SK-N-SH treated with all-trans-retinoic acid at 6 μM for 48 hours (cell line): ENCODE data around the gene ARSG.
A peak's percentile ranks its signal among the peaks of the same experiment; 100 is the strongest.

Experiments
- ATAC-seq: fragments of 200-7000 bp; cut with Tn5 transposase; 3 replicates; pipeline ENCODE4 v1.9.1; 2020; ENCODE audit warnings: mild to moderate bottlenecking, moderate library complexity
- ARNTL ChIP-seq: fragments of 450-650 bp; formaldehyde crosslinking; IDR thresholded peaks from 2 replicates; pipeline ENCODE4 v1.5.0; 2020; ENCODE audit warnings: low read depth, mild to moderate bottlenecking, moderate library complexity, borderline replicate concordance
- BACH2 ChIP-seq: fragments of 250-450 bp; sonication (Bioruptor Pico); IDR thresholded peaks from 2 replicates; pipeline ENCODE4 v1.9.0; 2021; ENCODE audit warnings: mild to moderate bottlenecking, borderline replicate concordance
- CREB5 ChIP-seq: fragments of 250-450 bp; sonication (Bioruptor Pico); IDR thresholded peaks from 2 replicates; pipeline ENCODE4 v1.5.1; 2020; ENCODE audit warnings: low read depth, mild to moderate bottlenecking, moderate library complexity
- CSDC2 ChIP-seq: fragments of 250-450 bp; sonication (Bioruptor Pico); IDR thresholded peaks from 2 replicates; pipeline ENCODE4 v1.5.0; 2020; ENCODE audit warnings: mild to moderate bottlenecking, moderate library complexity
- CSRNP3 ChIP-seq: fragments of 250-450 bp; sonication (Bioruptor Pico); IDR thresholded peaks from 2 replicates; pipeline ENCODE4 v1.5.1; 2021; ENCODE audit warnings: mild to moderate bottlenecking, moderate library complexity
- GLIS3 ChIP-seq: fragments of 250-450 bp; sonication (Bioruptor Pico); IDR thresholded peaks from 2 replicates; pipeline ENCODE4 v1.5.0; 2020; ENCODE audit warnings: mild to moderate bottlenecking, moderate library complexity
- ISL1 ChIP-seq: fragments of 250-450 bp; sonication (Bioruptor Pico); IDR thresholded peaks from 2 replicates; pipeline ENCODE4 v2.1.2; 2022; ENCODE audit warnings: mild to moderate bottlenecking, moderate library complexity
- PATZ1 ChIP-seq: fragments of 250-450 bp; sonication (Bioruptor Pico); IDR thresholded peaks from 2 replicates; pipeline ENCODE4 v1.8.0; 2020; ENCODE audit warnings: mild to moderate bottlenecking, moderate library complexity, borderline replicate concordance
- RARB ChIP-seq: fragments of 250-450 bp; sonication (Bioruptor Pico); IDR thresholded peaks from 2 replicates; pipeline ENCODE4 v1.8.0; 2021; ENCODE audit warnings: mild to moderate bottlenecking, moderate library complexity
- SNAI2 ChIP-seq: fragments of 250-450 bp; sonication (Bioruptor Pico); IDR thresholded peaks from 2 replicates; pipeline ENCODE4 v1.5.0; 2020; ENCODE audit warnings: mild to moderate bottlenecking, moderate library complexity
- TCF4 ChIP-seq: fragments of 250-450 bp; sonication (Bioruptor Pico); IDR thresholded peaks from 2 replicates; pipeline ENCODE4 v1.8.0; 2021; ENCODE audit warnings: mild to moderate bottlenecking, moderate library complexity, borderline replicate concordance
- TOX ChIP-seq: fragments of 250-450 bp; sonication (Bioruptor Pico); IDR thresholded peaks from 2 replicates; pipeline ENCODE4 v1.8.0; 2021; ENCODE audit warnings: mild to moderate bottlenecking, moderate library complexity, borderline replicate concordance
- ZC3H10 ChIP-seq: fragments of 250-450 bp; sonication (Bioruptor Pico); IDR thresholded peaks from 2 replicates; pipeline ENCODE4 v1.5.1; 2021; ENCODE audit warnings: mild to moderate bottlenecking, moderate library complexity
- ZFP3 ChIP-seq: fragments of 250-450 bp; sonication (Bioruptor Pico); IDR thresholded peaks from 2 replicates; pipeline ENCODE4 v1.5.0; 2020; ENCODE audit warnings: mild to moderate bottlenecking, moderate library complexity
- ZNF565 ChIP-seq: fragments of 450-650 bp; formaldehyde crosslinking; conservative IDR thresholded peaks from 2 replicates; pipeline ENCODE4 v1.5.0; 2020; ENCODE audit warnings: low read depth, mild to moderate bottlenecking, moderate library complexity
- ZNF70 ChIP-seq: fragments of 450-650 bp; formaldehyde crosslinking; IDR thresholded peaks from 2 replicates; pipeline ENCODE4 v1.5.0; 2020; ENCODE audit warnings: mild to moderate bottlenecking, moderate library complexity
- ZNF8 ChIP-seq: fragments of 450-650 bp; formaldehyde crosslinking; IDR thresholded peaks from 2 replicates; pipeline ENCODE4 v1.5.0; 2020; ENCODE audit warnings: mild to moderate bottlenecking, moderate library complexity
- TF ChIP-seq, protein P1 (sequence below): fragments of 250-450 bp; sonication (Bioruptor Pico); IDR thresholded peaks from 2 replicates; pipeline ENCODE4 v1.5.0; 2020; ENCODE audit warnings: mild to moderate bottlenecking, moderate library complexity

ARSG gene

DNA sequence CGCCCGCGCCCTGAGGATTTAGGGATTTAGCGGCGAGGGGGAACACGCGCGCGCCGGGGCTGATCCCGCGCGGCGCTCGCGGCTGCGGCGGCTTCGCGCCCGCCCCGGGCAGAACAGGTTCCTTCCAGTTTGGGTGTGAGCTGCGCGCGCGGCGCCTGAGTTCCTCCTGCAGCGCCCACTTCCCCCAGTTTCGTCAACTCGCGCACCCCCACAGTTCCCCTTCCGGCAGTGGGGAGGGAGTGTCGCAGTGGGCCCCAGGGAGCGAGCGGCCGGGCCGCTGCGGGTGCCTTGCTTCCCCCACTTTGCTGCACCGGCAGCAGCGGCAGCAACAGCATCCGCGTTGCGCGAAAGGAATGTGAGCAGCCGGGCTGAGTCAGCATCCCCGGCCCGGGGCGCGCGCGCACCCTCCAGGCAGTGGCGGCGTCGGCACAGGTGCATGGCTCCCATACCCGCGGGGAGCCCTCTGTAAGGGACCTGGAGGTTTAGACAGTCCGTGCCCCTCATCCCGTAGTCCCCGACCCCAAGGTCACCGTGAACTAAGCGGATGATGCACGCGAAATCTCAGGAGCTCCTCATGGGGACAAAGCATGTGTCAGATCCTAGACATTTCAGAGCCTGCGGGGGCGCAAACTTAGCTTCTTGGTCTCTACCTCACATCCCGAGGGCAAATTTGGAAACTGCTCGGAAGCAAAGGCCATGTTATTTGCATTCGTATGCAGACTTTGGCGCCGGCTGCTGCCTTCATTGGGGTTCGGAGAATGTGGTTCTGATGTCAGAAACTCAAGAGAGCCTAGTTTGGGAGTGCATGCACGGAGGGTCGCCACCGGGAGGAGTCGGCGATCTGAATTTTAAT, 767 bp downstream of the ARSG start:
- peak; percentile 86 for ATAC-seq

GRCh38 chr17:68292689-68293040, 1.4 kb downstream of the ARSG start:
- no peak for ATAC-seq
- TF ChIP-seq CREB5, result no peak
- TF ChIP-seq RARB (CRISPR knock-in tag), result no peak
- no peak for TF ChIP-seq ISL1 (CRISPR knock-in tag)
- TF ChIP-seq BACH2 (CRISPR knock-in tag), result no peak
- TF ChIP-seq PATZ1 (CRISPR knock-in tag), result no peak
- TF ChIP-seq GLIS3, result no peak
- no peak for TF ChIP-seq CSDC2 (CRISPR knock-in tag)
- TF ChIP-seq ZNF70 (CRISPR knock-in tag), result no peak
- TF ChIP-seq ZC3H10, result no peak
- TF ChIP-seq ARNTL (CRISPR knock-in tag), result no peak
- no peak for TF ChIP-seq SNAI2 (CRISPR knock-in tag)
- TF ChIP-seq ZNF8 (CRISPR knock-in tag), result no peak

More for the DNA sequence above, 767 bp downstream of the ARSG start:
- TF ChIP-seq ZNF565 (CRISPR knock-in tag), result no peak
- TF ChIP-seq ZFP3 (CRISPR knock-in tag), result no peak
- peak; percentile 29; the same call in 1 of the 2 replicates for TF ChIP-seq SNAI2 (CRISPR knock-in tag)
- TF ChIP-seq, all 23 proteins: peak for 1

DNA sequence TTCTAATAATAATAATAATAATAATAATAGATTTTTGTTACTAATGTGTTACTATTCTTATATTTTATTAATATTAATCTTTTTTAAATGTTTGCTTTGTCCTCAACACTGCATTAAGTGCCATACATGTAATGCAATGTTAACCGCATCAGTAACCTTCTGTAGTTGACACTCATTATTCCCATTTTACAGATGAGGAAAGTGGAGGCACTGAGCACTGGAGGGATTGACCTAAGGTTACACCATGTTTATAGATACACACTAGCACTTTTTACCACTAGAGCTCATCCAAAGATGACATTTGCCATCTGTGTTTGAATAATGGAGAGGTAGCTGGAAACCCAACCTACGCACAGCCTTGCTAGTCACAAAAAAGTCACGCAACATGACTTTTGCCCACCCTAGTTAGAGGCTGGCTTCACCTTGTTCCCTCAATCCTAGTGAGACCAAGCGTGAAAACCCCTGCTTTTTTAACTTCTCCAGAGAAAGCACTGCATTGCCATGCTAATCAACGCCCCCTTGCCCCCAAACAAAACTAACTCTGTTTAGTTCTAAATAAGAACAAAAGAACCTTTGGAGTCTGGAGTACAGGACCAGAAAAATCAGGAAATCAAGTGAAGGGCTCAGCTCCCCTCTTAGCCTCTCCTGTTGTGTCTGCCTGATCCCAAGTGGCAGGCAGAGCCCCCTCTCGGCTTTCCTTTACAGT, 2.3 kb downstream of the ARSG start:
- TF ChIP-seq ZNF565 (CRISPR knock-in tag) (no peak), TOX (CRISPR knock-in tag) (no peak), TCF4 (CRISPR knock-in tag) (no peak), ZNF8 (CRISPR knock-in tag) (no peak), CREB5 (no peak), GLIS3 (no peak), ARNTL (CRISPR knock-in tag) (no peak), ZNF70 (CRISPR knock-in tag) (no peak), CSRNP3 (no peak), BACH2 (CRISPR knock-in tag) (no peak)
- TF ChIP-seq, protein P1, sequence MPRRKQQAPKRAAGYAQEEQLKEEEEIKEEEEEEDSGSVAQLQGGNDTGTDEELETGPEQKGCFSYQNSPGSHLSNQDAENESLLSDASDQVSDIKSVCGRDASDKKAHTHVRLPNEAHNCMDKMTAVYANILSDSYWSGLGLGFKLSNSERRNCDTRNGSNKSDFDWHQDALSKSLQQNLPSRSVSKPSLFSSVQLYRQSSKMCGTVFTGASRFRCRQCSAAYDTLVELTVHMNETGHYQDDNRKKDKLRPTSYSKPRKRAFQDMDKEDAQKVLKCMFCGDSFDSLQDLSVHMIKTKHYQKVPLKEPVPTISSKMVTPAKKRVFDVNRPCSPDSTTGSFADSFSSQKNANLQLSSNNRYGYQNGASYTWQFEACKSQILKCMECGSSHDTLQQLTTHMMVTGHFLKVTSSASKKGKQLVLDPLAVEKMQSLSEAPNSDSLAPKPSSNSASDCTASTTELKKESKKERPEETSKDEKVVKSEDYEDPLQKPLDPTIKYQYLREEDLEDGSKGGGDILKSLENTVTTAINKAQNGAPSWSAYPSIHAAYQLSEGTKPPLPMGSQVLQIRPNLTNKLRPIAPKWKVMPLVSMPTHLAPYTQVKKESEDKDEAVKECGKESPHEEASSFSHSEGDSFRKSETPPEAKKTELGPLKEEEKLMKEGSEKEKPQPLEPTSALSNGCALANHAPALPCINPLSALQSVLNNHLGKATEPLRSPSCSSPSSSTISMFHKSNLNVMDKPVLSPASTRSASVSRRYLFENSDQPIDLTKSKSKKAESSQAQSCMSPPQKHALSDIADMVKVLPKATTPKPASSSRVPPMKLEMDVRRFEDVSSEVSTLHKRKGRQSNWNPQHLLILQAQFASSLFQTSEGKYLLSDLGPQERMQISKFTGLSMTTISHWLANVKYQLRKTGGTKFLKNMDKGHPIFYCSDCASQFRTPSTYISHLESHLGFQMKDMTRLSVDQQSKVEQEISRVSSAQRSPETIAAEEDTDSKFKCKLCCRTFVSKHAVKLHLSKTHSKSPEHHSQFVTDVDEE, result no peak
- ATAC-seq, result no peak
